Uterus (tissue), 4 donors: ENCODE results near the gene RELT. TPM values are rescaled to one million over a fixed set of nuclear protein-coding genes. Genes with fewer than 3 reads are reported as not detected.

ENCODE experiments used
- DNase-seq, 2 donors: peaks; one replicate each; pipeline ENCODE4 v3.0.0-alpha.2; 2019 to 2020
- H3K27ac ChIP-seq, 2 donors: fragments of 200-600 bp; sonication (generic); 1 replicate in 1 of 2; 2 replicates in 1 of 2; pipeline ENCODE4 v1.5.1; 2016 to 2018
- H3K27me3 ChIP-seq, 2 donors: fragments of 200-600 bp; sonication (generic); one replicate each; pipeline ENCODE4 v1.5.1; 2018 to 2019; ENCODE audit warnings: control low read depth in 1 of 2
- H3K36me3 ChIP-seq, 2 donors: fragments of 200-600 bp; sonication (generic); one replicate each; pipeline ENCODE4 v1.5.1; 2019; ENCODE audit warnings: control low read depth in 1 of 2
- H3K4me1 ChIP-seq, 2 donors: fragments of 200-600 bp; sonication (generic); one replicate each; pipeline ENCODE4 v1.5.1; 2018 to 2019; ENCODE audit warnings: control low read depth in 1 of 2
- H3K4me3 ChIP-seq, 2 donors: fragments of 200-600 bp; sonication (generic); 1 replicate in 1 of 2; 2 replicates in 1 of 2; pipeline ENCODE4 v1.5.1; 2018 to 2019; ENCODE audit warnings: mild to moderate bottlenecking in 1 of 2
- H3K9me3 ChIP-seq, 2 donors: fragments of 200-600 bp; sonication (generic); one replicate each; pipeline ENCODE4 v1.5.1; 2019; ENCODE audit warnings: control low read depth in 1 of 2
- CTCF ChIP-seq, 4 experiments: fragments of 200-600 bp in 2 of 4; fragments of 450-650 bp in 2 of 4; sonication (generic) in 2 of 4; IDR thresholded peaks; one replicate each; pipeline ENCODE4 v1.5.1; 2016 to 2019; ENCODE audit warnings: antibody characterized with exemption in 4 of 4, mild to moderate bottlenecking in 2 of 4, moderate library complexity in 1 of 4
- POLR2A ChIP-seq, 2 donors: fragments of 450-650 bp; IDR thresholded peaks; one replicate each; pipeline ENCODE4 v1.6.1; 2016; ENCODE audit warnings: antibody characterized with exemption in 2 of 2, mild to moderate bottlenecking in 1 of 2, moderate library complexity in 1 of 2
- intact Hi-C: fragments of 100-400 bp; cut with DNase I; formaldehyde crosslinking; loops from one replicate; pipeline ENCODE4 v1.15.1; 2023; ENCODE audit warnings: low total_unique reads
- total RNA-seq, 4 donors: library from RNA; depleted of rRNA in 3 of 4; stranded (reverse); fragments of >200 nt in 3 of 4; gene quantifications; one replicate each; pipeline versions ENCODE4 v1.1.0 to v1.2.4, GENCODE V29; 2014 to 2023
- donor health status: DM: yes; HTN: yes; CAD: no.

The RELT gene
- total RNA-seq, 4 donors from 2014 or later: 0.29 to 5.8 (median 3.3) TPM; not detected in 1

- no peaks in the 10 kb centered on the region for H3K36me3 ChIP-seq
- intact Hi-C loops: no loop called here
- no peaks in the 10 kb centered on the region for H3K27me3 ChIP-seq
- TF ChIP-seq CTCF (IDR thresholded peaks at IDR 0.05) (no peak), POLR2A (IDR thresholded peaks at IDR 0.05) (no peak)
- no peaks in the 10 kb centered on the region for H3K9me3 ChIP-seq
- no peak overlapping the region for H3K27ac ChIP-seq
- no peaks in the 10 kb centered on the region for H3K4me1 ChIP-seq
- DNase-seq: no peak
- H3K4me3 ChIP-seq: no peak overlapping the region
Measured at GRCh38 chr11:73384531-73384871, 8.3 kb downstream of the RELT start.

- DNase-seq: no peak
- intact Hi-C loops: no loop called here
- Histone ChIP-seq H3K4me1 (no peaks in the 10 kb centered on the region), H3K9me3 (no peaks in the 10 kb centered on the region), H3K27me3 (no peaks in the 10 kb centered on the region), H3K27ac (no peak overlapping the region), H3K4me3 (no peak overlapping the region), H3K36me3 (no peaks in the 10 kb centered on the region)
- TF ChIP-seq CTCF (IDR thresholded peaks at IDR 0.05): no peak
- no peak for TF ChIP-seq POLR2A (IDR thresholded peaks at IDR 0.05)
Measured at GRCh38 chr11:73384872-73385689, 8.9 kb downstream of the RELT start.

- Histone ChIP-seq H3K27me3 (no peaks in the 10 kb centered on the region), H3K4me3 (no peak overlapping the region), H3K4me1 (no peaks in the 10 kb centered on the region), H3K27ac (no peak overlapping the region), H3K9me3 (no peaks in the 10 kb centered on the region), H3K36me3 (no peaks in the 10 kb centered on the region)
- intact Hi-C loops: no loop called here
- DNase-seq: no peak
- no peak for TF ChIP-seq CTCF (IDR thresholded peaks at IDR 0.05)
- TF ChIP-seq POLR2A (IDR thresholded peaks at IDR 0.05): no peak
Measured at GRCh38 chr11:73386016-73386415, 9.8 kb downstream of the RELT start.

- intact Hi-C loops: no loop called here
- DNase-seq: no peak
- Histone ChIP-seq H3K4me1 (no peaks in the 10 kb centered on the region), H3K4me3 (no peak overlapping the region), H3K27ac (no peak overlapping the region), H3K36me3 (no peaks in the 10 kb centered on the region), H3K27me3 (no peaks in the 10 kb centered on the region), H3K9me3 (no peaks in the 10 kb centered on the region)
- no peak for TF ChIP-seq POLR2A (IDR thresholded peaks at IDR 0.05)
- TF ChIP-seq CTCF (IDR thresholded peaks at IDR 0.05): no peak
Measured at GRCh38 chr11:73386546-73386945, 10.3 kb downstream of the RELT start.

GRCh38 chr11:73387594-73388264 lies 11.5 kb downstream of the RELT start:
- intact Hi-C loops: no loop called here
- Histone ChIP-seq H3K4me3 (no peak overlapping the region), H3K27me3 (no peaks in the 10 kb centered on the region), H3K4me1 (no peaks in the 10 kb centered on the region), H3K27ac (no peak overlapping the region), H3K36me3 (no peaks in the 10 kb centered on the region), H3K9me3 (no peaks in the 10 kb centered on the region)
- TF ChIP-seq CTCF (IDR thresholded peaks at IDR 0.05) (no peak), POLR2A (IDR thresholded peaks at IDR 0.05) (no peak)
- DNase-seq: no peak
